WERI-Rb-1 (cell line): Measurements from ENCODE around the gene MTMR3.

ENCODE experiments used
- DNase-seq: peaks from one replicate; pipeline ENCODE4 v3.0.0-alpha.2; 2020
- H3K27ac ChIP-seq: fragments of 250-450 bp; sonication (Bioruptor Pico); 2 replicates; pipeline ENCODE4 v1.5.1; 2020; ENCODE audit warnings: mild to moderate bottlenecking, moderate library complexity
- H3K27me3 ChIP-seq: fragments of 250-450 bp; sonication (Bioruptor Pico); 2 replicates; pipeline ENCODE4 v1.5.1; 2021; ENCODE audit warnings: mild to moderate bottlenecking, low read depth, moderate library complexity; ENCODE audit not compliant: insufficient read depth, severe bottlenecking
- H3K36me3 ChIP-seq: fragments of 250-450 bp; sonication (Bioruptor Pico); 2 replicates; pipeline ENCODE4 v1.5.1; 2020; ENCODE audit warnings: mild to moderate bottlenecking, moderate library complexity
- H3K4me3 ChIP-seq: 2 replicates; pipeline ENCODE4 v1.5.1; 2011; ENCODE audit warnings: low read depth, mild to moderate bottlenecking, control low read depth, low read length
- H3K9me3 ChIP-seq: fragments of 250-450 bp; sonication (Bioruptor Pico); 2 replicates; pipeline ENCODE4 v1.5.1; 2021; ENCODE audit warnings: mild to moderate bottlenecking, moderate library complexity; ENCODE audit not compliant: severe bottlenecking
- CTCF ChIP-seq: IDR thresholded peaks from 2 replicates; pipeline ENCODE4 v1.5.1; 2011; ENCODE audit warnings: low read depth, mild to moderate bottlenecking, control low read depth, inconsistent platforms, low read length

The MTMR3 gene

DNA sequence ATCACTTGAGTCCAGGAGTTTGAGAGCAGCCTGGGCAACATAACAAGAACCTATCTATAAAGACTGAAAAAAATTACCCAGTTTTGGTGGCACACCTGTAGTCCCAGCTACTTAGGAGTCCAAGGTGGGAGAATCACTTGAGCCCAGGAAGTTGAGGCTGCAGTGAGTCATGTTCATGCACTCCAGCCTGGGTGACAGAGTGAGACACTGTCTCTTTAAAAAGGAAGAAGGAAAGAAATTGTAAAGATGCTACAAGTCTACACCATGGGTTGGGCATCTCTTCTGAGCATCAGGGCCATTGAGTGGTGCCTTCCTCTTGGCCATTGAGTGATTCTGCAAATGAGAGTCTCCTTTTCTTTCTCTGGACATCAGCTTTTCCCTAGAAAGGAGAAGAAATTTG, 15.7 kb upstream of the MTMR3 start:
- Histone ChIP-seq H3K9me3 (no peaks in the 10 kb centered on the region), H3K4me3 (no peak overlapping the region), H3K36me3 (no peaks in the 10 kb centered on the region), H3K27me3 (no peaks in the 10 kb centered on the region), H3K27ac (no peak overlapping the region)
- no peak for TF ChIP-seq CTCF
- no peak for DNase-seq

DNA sequence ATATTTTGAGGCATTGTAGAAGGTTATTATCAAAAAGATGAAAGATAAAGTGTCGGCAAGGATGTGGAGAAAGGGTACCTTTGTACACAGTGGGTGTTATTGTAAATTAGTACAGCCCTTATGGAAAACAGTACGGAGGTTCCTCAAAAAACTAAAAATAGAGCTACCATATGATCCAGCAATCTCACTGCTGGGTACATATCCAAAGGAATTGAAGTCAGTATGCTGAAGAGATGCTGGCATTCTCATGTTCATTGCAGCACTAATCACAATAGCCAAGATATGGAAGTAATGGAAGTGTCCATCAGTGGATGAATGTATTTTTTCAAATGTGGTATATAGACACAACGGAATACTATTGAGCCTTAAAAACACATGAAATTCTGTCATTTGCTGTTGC, 15.1 kb upstream of the MTMR3 start:
- TF ChIP-seq CTCF, result no peak
- DNase-seq, result no peak
- Histone ChIP-seq H3K36me3 (no peaks in the 10 kb centered on the region), H3K4me3 (no peak overlapping the region), H3K9me3 (no peaks in the 10 kb centered on the region), H3K27me3 (no peaks in the 10 kb centered on the region), H3K27ac (no peak overlapping the region)

GRCh38 chr22:29870574-29870973, 12.4 kb upstream of the MTMR3 start:
- H3K27ac ChIP-seq, result peak overlapping the region; percentile 80
- H3K4me3 ChIP-seq, result no peak overlapping the region
- H3K27me3 ChIP-seq, result no peaks in the 10 kb centered on the region
- no peaks in the 10 kb centered on the region for H3K9me3 ChIP-seq
- no peaks in the 10 kb centered on the region for H3K36me3 ChIP-seq
- TF ChIP-seq CTCF, result no peak
- DNase-seq, result no peak

DNA sequence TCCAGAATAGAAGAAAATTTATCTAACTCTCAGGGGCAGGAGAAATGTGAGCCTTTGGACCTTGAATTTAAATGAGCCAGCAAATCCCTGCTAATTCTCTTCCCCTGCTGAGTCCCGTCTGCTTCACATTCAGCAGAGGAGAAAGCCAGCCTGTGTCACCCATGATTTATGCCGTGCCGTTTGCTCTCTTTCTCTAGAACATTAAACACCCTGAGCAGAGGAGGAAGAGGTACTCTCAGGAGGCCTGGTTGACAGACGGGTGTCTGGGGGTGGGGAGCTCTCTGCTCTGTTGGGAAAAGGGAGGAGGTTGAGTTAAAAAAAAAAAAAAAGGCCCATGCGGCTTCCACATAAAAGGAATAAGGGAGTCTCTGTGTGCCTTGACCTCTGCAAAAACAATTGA, 11.3 kb upstream of the MTMR3 start:
- H3K27me3 ChIP-seq, result no peaks in the 10 kb centered on the region
- peak overlapping the region; percentile 80 for H3K27ac ChIP-seq
- H3K36me3 ChIP-seq, result no peaks in the 10 kb centered on the region
- no peaks in the 10 kb centered on the region for H3K9me3 ChIP-seq
- DNase-seq, result peak; percentile 93
- no peak overlapping the region for H3K4me3 ChIP-seq
- no peak for TF ChIP-seq CTCF

- no peak for TF ChIP-seq CTCF
- no peak for DNase-seq
These were observed 10.7 kb upstream of the MTMR3 start for GRCh38 chr22:29872144-29872893.

GRCh38 chr22:29872989-29873388, 10.0 kb upstream of the MTMR3 start:
- H3K4me3 ChIP-seq, result no peak overlapping the region
- peak overlapping the region; percentile 80; the same call in 1 of the 2 replicates for H3K27ac ChIP-seq
- no peaks in the 10 kb centered on the region for H3K9me3 ChIP-seq
- H3K36me3 ChIP-seq, result no peaks in the 10 kb centered on the region
- no peak for TF ChIP-seq CTCF
- DNase-seq, result no peak
- H3K27me3 ChIP-seq, result no peaks in the 10 kb centered on the region

More at GRCh38 chr22:29872144-29872893, 10.7 kb upstream of the MTMR3 start:
- H3K9me3 ChIP-seq, result no peaks in the 10 kb centered on the region
- H3K27me3 ChIP-seq, result no peaks in the 10 kb centered on the region
- no peak overlapping the region for H3K4me3 ChIP-seq
- H3K36me3 ChIP-seq, result no peaks in the 10 kb centered on the region
- H3K27ac ChIP-seq, result peak overlapping the region; percentile 80
